Neutrophil (primary cell): Measurements from ENCODE around the gene NBAS.

Source experiments
- H3K27ac ChIP-seq: fragments of 200-600 bp; sonication (generic); 2 replicates; pipeline ENCODE4 v1.5.1; 2016; ENCODE audit warnings: mild to moderate bottlenecking, moderate library complexity
- H3K27me3 ChIP-seq: fragments of 200-600 bp; sonication (generic); 2 replicates; pipeline ENCODE4 v1.6.0; 2016; ENCODE audit warnings: mild to moderate bottlenecking
- H3K36me3 ChIP-seq: fragments of 200-600 bp; sonication (generic); 2 replicates; pipeline ENCODE4 v1.5.1; 2017
- H3K4me1 ChIP-seq, 2 experiments: fragments of 200-600 bp in 1 of 2; sonication (generic) in 1 of 2; 1 replicate in 1 of 2; 2 replicates in 1 of 2; pipeline versions ENCODE4 v1.5.1 to v1.6.1; 2013 to 2016; ENCODE audit warnings: low read depth in 1 of 2, low read length in 1 of 2, mild to moderate bottlenecking in 1 of 2, moderate library complexity in 1 of 2; ENCODE audit not compliant: control insufficient read depth in 1 of 2, insufficient read depth in 1 of 2
- H3K4me3 ChIP-seq, 2 experiments: fragments of 200-600 bp in 1 of 2; sonication (generic) in 1 of 2; 1 replicate in 1 of 2; 2 replicates in 1 of 2; pipeline ENCODE4 v1.5.1; 2013 to 2016; ENCODE audit warnings: low read depth in 1 of 2, low read length in 1 of 2, mild to moderate bottlenecking in 1 of 2, moderate library complexity in 1 of 2
- H3K9me3 ChIP-seq: fragments of 200-600 bp; sonication (generic); 2 replicates; pipeline ENCODE4 v1.5.1; 2016
- TF ChIP-seq, protein P1 (sequence below): fragments of 200-600 bp; sonication (generic); IDR thresholded peaks from 2 replicates; pipeline ENCODE4 v1.5.1; 2016; ENCODE audit warnings: antibody characterized with exemption

Gene NBAS

DNA sequence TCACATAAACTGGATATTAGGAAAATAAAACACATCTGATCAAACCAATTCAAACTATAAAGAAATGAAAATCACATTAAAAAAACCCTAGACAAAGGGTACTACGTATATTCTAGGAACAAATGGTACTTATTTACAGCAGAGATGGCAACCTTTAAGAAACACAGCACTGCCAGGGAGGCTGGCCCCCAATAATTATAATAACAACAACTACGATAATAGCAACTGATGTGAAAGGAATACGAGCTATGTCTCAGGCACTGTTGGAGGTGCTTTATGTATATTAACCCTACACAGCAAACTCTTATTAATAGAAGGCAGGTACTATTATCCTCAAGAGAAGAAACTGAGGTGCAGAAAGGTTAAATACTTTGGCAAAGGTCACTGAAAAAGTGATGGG is 193.9 kb downstream of the NBAS start:
- H3K27ac ChIP-seq: no peak overlapping the region
- TF ChIP-seq, protein P1, sequence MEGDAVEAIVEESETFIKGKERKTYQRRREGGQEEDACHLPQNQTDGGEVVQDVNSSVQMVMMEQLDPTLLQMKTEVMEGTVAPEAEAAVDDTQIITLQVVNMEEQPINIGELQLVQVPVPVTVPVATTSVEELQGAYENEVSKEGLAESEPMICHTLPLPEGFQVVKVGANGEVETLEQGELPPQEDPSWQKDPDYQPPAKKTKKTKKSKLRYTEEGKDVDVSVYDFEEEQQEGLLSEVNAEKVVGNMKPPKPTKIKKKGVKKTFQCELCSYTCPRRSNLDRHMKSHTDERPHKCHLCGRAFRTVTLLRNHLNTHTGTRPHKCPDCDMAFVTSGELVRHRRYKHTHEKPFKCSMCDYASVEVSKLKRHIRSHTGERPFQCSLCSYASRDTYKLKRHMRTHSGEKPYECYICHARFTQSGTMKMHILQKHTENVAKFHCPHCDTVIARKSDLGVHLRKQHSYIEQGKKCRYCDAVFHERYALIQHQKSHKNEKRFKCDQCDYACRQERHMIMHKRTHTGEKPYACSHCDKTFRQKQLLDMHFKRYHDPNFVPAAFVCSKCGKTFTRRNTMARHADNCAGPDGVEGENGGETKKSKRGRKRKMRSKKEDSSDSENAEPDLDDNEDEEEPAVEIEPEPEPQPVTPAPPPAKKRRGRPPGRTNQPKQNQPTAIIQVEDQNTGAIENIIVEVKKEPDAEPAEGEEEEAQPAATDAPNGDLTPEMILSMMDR: no peak
- H3K36me3 ChIP-seq: peaks cover 8% of the 10 kb centered on the region
- H3K9me3 ChIP-seq: no peaks in the 10 kb centered on the region
- H3K4me1 ChIP-seq: no peaks in the 10 kb centered on the region
- H3K27me3 ChIP-seq: no peaks in the 10 kb centered on the region
- no peak overlapping the region for H3K4me3 ChIP-seq

DNA sequence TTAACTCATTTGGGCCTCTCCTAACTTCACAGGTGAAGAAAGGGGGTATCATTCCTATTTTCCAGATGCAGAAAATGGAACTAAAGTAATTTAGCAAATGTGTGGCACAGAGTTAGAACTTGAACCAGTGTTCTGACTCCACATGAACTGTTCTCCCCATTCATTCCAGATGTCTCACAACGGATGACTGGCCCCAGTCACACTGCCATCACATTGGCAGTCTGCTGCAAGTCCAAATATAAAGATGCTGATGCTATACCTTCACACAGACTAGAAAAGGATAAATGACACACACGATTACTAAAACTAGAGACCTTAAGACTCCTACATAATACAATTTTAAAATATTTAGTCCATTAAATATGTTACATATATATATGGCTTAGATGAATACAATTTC is 195.7 kb downstream of the NBAS start:
- H3K4me3 ChIP-seq: no peak overlapping the region
- H3K9me3 ChIP-seq: no peaks in the 10 kb centered on the region
- H3K27me3 ChIP-seq: no peaks in the 10 kb centered on the region
- H3K4me1 ChIP-seq: no peaks in the 10 kb centered on the region
- TF ChIP-seq, protein P1: no peak
- H3K27ac ChIP-seq: no peak overlapping the region
- peaks cover 11% of the 10 kb centered on the region for H3K36me3 ChIP-seq

DNA sequence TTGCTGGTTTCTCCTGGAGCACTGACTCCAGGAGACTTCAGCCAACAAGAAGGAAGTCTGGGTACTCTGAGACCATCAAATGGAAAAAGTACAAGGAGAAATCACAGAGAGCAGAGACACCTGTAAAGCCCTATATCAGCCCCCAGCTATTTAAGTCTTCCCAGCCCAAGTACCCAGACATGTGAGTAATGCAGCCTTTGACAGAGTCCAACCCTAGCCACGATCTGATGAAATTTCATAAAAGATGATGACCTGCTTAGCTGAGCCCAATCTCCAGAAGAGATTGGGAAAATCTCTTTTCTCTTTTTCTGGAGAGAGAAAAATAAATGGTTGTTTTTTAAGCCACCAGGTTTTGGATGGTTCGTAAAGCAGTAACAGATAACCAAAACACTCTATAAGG is 196.6 kb downstream of the NBAS start:
- no peaks in the 10 kb centered on the region for H3K9me3 ChIP-seq
- H3K27ac ChIP-seq: no peak overlapping the region
- no peak overlapping the region for H3K4me3 ChIP-seq
- H3K27me3 ChIP-seq: no peaks in the 10 kb centered on the region
- H3K36me3 ChIP-seq: peaks cover 11% of the 10 kb centered on the region
- TF ChIP-seq, protein P1: no peak
- H3K4me1 ChIP-seq: no peaks in the 10 kb centered on the region

DNA sequence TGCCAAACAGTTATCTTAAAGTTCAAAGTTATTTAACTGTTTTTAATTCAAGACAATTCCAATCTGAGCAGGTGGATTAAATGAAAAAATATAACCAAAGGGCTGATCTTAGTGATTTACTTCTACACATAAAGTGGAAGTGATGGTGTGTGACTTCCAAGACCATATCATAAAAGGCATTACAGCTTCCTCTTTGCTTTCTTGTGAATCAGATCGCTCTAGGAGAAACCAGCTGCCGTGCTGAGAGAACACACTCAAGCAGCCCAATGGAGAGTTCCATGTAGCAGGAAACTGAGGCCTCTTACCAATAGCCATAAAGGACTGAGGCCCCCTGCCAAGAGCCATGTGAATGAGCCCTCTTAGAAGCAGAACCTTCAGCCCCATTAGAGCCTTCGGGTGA is 197.4 kb downstream of the NBAS start:
- Histone ChIP-seq H3K27me3 (no peaks in the 10 kb centered on the region), H3K9me3 (no peaks in the 10 kb centered on the region), H3K27ac (no peak overlapping the region), H3K4me3 (no peak overlapping the region), H3K36me3 (peaks cover 11% of the 10 kb centered on the region), H3K4me1 (no peaks in the 10 kb centered on the region)
- TF ChIP-seq, protein P1: no peak

DNA sequence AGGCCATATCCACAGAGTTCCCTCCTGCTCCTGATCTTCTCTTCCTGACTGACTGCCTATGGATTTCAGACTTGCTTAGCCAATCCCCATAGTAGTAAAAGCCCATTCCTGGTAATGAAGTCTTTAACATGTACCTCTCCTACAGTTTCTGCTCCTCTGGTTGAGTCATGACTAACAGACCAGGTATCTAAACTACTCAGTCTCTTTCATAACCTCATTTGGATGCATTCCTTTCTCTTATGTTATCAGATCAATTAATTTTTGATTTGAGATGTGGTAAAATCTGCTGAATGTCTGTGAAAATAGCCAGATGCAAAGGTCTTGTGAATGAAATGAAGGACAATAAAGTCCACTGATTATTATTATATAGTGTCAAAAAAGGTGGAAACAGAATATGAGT is 198.0 kb downstream of the NBAS start:
- no peaks in the 10 kb centered on the region for H3K9me3 ChIP-seq
- no peak overlapping the region for H3K27ac ChIP-seq
- TF ChIP-seq, protein P1: no peak
- H3K4me1 ChIP-seq: no peaks in the 10 kb centered on the region
- H3K4me3 ChIP-seq: no peak overlapping the region
- H3K36me3 ChIP-seq: peaks cover 11% of the 10 kb centered on the region
- no peaks in the 10 kb centered on the region for H3K27me3 ChIP-seq
